ENCODE data around the gene SCO2.

GRCh38 chr22:50569896-50570535, 44.6 kb upstream of the SCO2 start:
- TF ChIP-seq YY1 (IDR thresholded peaks at IDR 0.05; ENCODE audit: insufficient read depth, insufficient read length) (no peak), ZNF274 (IDR thresholded peaks at IDR 0.05; ENCODE audit: low read depth, low read length) (no peak), SUZ12 (IDR thresholded peaks at IDR 0.05; ENCODE audit: extremely low read depth, insufficient read depth, insufficient read length) (no peak)

Measured in NT2/D1 (cell line).